HG03095 (cell line): ENCODE data around the gene TBC1D9B.

ENCODE experiments used
- ATAC-seq: cut with Tn5 transposase; IDR thresholded peaks from one replicate; pipeline ENCODE4 v1.9.1; 2021; ENCODE audit warnings: moderate library complexity; ENCODE audit not compliant: unreplicated experiment

TBC1D9B gene

DNA sequence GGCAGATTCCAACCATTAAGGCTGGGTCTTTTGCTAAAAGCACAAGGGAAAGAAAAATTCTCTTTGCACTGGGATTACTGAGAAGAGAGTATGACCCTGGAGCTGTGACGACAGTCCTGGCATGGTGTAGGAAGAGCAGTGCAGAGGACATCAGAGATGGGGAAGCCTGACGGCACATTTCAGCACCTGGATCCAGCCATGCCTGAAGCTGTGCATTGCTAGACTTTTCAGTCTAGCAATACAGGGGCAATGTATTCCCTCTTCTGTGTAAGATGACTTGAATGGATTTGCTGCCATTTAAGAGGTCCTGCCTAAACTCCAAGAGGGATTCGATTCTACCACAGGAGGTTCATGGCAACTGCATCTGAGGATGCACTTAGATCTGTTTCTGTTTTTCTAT, 36.7 kb downstream of the TBC1D9B start:
- no peak for ATAC-seq

DNA sequence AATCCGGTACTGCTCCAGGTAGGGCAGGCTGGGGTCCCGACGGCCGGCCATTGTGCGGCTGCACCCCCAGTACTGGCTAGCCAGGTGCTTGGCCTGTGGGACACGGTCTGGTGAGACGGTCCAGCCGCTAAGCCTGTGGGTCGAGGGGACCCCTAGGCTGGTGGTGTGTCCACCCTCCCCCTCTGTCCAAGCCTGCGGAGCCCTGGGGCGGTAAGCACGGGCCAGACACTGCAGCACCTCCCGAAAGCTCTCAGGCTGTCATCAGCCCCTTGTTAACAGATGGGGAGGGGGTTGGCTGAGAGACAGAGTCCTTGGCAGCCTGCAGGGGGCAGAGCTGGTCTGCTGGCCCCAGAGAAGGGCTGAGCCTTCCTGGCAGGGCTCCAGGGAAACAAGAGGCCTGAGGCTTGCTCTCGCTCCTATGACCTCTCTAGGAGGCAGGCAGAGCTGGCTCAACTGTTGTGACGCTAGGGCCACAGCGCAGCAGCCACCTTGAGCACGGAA, 37.2 kb downstream of the TBC1D9B start:
- ATAC-seq, result no peak

DNA sequence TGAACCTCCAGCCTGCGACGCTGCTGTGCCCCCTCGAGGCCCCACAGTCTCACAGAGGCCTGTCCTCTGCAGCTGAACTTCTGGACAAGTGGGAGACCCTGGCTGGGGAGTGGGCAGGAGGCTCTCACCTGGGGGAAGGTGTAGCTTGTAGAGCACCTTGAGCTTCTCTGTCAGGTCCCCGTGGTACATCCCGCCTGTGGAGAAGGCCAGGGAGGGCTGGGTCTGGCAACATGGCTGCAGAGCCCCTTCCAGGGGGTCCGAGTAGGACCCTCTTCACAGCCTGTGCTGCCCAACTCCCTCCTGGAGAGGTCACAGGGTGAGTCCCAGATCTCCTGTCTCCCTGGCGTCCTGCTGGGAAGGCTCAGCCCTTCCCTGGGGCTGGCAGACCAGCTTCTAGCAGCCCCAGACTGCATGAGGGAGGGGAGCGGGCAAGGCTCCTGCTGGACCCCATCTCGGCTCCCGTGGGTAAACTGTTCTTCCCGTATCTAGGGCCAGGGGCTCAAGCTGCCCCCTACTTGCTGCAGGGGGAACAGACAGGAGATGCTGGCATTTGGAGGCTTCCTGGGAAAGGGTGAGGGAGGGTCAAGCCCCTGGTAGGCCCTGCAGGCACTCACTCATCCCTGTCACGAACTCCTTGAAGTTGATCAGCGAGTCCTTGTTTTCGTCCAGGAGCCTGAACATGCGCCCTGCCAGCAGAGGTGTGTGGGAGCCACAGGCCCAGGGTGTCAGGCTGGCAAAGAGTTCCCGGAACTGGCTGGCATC, 37.9 kb downstream of the TBC1D9B start:
- ATAC-seq, result no peak

DNA sequence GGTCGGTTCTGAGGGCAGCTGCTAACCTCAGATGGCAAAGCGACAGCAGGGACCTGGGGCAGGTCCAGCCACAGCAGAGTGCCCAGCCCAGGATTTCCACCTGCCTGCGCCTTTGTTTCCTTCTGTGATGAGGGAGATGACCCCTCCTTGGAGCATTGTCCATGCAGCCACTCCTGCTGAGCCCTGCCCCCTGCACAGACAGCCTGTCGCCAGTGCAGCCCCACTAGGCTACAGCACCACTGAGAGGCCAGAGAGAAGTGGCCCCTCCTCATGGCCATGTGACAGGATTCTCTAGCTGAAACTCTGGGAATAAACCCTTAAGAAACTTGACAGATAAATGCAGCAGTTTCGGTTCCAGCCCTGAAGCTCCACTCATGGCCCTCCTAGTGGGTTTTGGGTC, 38.6 kb downstream of the TBC1D9B start:
- ATAC-seq, result no peak

DNA sequence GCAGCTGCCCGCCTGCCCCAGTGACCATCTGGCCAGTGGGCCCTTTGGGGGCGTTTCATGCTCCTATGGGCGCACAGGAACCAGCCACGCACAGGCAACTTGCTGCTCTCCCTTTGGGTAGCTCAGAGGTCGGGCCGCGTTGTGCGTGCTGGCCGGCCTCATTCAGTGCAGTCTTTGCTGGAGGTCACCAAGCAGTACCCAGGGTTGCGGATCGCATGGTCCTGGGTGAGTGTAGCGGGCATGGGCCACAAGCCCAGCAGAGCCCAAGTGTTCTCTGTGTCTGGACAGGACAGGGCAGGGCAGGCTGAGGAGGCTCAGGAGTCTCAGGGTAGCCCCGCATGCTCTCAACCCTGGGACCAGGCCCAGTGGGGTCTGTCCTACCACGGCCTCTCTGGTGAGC, 39.2 kb downstream of the TBC1D9B start:
- no peak for ATAC-seq

DNA sequence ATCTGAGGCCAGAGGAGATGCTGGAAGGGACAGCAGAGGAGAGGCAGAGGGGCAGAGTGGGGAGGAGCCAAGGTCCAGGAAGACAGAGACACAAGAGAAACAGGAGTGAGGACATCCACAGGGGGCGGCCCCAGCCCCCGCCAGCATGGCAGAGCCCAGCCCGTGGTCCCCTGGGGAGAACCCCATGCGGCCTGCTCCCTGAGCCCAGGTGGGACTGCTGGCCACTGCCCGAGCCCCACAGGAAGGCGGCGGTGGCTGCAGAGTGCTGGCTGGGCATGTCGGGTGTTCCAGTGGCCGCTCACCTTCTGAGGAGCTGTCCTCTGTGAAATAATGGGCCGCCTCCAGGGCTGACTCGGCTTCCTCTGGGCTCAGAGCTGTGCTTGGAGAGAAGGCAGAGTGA, 40.2 kb downstream of the TBC1D9B start:
- ATAC-seq, result no peak

DNA sequence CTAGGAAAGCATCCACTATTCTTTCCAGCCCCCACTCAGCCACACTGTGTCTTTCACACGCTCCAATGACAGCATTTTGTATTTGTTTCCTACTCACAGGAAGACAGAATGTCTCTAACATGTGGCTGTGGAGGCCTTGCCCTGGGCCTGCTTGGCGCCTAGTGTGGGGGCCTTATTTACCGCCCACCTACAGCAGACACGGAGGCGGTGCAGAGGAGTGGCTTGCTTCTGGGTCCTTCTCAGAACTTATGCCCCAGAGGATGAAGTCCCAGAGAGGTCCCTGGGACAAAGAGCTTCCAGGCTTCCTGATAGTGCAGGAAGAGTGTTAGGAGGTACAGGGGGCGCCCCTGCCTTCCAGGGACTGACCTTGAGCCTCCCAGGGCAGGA, 40.6 kb downstream of the TBC1D9B start:
- no peak for ATAC-seq

DNA sequence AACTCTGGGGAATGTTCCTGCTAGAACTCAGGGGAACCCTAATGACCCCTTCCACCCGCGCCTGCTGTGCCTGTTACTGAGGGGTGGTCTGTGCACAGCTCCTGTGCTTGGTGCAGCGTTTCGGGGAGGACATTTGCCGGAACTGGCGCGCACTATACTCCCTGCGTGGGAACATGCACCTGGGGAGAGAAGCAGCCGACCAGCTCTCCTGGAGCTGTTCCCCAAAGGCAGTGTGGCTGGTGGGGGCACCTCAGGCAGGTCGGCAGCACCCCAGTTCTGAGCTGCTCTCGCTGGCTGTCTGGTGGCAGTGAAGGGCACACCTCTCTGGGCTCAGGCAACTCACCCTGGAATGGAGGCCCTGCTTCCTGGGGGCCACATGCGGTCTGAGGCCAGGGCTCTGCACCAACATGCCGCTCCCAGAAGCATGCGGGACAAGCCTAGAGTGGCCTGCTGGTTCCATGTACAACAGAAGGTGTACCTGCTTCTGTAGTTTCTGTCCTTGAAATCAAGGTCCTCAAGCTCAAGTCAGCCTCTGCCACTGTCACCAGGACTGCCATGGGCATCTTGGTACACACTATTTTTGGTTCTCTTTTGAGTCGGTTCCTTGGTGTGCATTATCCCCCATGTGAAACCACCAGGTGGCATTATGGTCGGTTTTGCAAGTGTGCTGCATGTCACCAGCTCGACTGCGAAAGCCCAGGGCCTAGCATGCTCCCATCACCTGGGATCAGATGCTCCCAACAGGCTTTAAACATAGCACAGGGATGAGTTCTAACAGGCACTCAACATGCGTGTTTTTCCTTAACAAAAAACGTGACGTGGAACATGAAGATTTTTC, 41.2 kb downstream of the TBC1D9B start:
- no peak for ATAC-seq

DNA sequence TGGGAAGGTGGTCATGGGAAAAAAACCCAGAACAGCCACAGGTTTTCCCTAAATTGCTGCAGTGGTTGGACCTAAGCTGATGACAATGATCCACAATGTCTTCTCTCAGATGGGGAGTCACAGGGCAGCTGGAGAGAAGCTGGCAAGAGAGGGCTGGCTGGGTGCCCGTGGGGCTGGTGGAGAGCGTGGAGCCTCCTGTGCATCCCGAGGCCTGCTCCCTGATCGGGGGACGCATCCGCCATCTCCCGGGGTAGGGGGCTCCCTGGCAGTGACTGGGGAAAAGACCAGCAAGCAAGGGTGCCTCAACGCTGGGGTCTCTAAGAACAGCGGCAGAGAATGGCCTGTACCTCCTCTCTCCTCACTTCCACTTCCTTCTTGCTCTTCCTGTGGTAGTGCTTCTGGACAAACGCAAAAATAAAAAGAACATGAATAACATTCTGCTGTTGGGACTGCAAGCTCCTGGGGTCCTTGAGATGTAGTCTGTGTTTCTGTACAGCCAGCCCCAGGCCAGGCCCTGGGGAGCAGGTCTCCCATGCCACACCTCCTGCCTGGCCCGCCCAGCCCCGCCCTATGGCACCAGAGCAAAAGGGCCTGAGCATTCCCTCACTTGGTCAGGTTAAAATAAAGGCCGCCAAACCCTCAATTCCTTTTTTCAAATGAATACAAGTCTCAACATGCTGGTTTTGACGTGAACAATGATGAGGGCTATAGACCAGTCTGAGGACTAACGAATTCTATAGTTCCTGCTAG, 42.0 kb downstream of the TBC1D9B start:
- ATAC-seq, result no peak

DNA sequence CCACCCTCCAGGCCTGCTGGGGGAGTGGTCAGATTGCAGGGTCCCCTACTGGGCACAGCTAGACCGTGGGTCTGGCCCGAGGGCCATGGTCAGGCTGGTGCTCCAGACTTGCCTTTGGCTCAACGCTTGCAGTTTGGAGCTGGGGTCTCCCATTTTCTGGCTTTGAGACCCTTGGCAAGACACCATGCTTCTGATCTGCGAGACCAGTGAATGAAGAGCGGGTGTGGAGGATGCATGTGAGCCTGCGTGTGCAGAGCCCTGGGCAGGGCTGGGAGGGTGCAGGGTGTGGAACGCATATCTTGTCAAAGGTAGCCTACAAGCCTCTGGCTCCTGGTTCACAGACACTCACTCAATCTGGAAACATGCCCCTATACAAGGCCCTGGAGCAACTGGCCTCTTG, 43.0 kb downstream of the TBC1D9B start:
- no peak for ATAC-seq

DNA sequence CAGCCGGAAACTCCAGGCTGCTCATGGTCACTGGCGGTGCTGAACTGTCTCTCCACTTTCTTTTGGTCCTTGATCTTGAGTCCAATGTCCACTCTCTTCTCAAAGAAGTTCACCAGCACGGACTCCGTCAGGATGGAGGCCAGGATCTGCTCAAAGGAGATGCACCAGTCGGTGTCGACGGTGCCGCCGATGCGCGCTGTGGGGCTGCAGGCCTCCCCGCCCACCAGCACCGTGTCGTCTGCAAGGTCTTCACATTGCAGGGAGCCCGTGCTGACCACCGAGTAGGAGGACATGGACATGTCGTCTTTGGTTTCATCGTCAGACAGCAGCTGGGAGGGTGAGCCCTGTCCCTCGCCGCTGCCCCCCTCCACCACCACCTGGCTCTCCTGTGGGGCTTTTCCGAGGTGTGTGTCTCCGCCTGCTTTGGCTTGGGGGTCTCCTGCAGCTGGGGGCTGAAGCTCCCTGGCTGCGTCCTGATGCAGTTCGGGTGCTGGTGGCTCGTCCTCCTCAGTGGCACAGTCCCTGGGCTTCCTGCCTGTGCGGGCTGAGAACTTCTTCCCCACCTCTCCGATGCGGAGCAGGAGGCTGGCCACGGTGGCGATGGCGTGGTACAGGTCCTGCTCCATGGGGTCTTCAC, 44.1 kb downstream of the TBC1D9B start:
- no peak for ATAC-seq

DNA sequence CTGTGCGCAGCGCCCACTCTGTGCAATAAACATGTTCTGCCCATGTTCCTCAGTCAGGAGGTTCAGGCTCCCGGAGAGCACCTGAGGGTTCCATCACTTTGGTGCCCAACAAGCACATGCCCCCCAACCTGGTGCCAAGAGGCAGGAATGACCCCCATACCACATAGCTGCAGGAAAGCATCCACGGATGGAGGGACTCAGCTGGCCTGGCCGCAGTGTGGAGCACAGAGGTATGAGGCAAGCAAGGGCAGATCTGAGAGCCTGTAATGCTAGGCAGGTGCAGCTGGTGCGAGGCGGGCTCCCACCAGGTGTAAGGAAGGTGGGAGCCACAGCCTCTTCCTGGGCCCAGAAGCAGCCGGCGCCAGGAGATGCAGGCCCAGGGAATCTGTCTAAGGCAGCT, 44.8 kb downstream of the TBC1D9B start:
- ATAC-seq, result no peak

DNA sequence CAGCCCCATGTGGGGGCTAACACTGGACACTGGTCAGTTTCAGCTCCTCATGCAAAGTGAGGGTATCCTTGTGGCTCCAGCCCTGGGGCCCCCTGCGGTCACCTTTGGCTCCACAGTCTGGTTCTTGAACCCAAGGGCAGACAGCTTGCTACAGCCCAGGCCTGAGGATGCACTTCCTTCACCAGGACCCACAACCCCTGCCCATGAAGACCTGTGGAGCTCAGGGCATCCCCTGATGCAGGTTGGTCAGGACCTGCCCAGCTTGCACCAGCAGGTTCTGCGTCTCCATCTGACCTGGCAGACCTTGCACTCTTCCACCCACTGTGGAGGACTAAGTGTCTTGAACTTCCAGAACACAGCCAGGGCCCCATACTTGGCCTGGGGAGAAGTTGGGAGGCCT, 45.4 kb downstream of the TBC1D9B start:
- no peak for ATAC-seq

DNA sequence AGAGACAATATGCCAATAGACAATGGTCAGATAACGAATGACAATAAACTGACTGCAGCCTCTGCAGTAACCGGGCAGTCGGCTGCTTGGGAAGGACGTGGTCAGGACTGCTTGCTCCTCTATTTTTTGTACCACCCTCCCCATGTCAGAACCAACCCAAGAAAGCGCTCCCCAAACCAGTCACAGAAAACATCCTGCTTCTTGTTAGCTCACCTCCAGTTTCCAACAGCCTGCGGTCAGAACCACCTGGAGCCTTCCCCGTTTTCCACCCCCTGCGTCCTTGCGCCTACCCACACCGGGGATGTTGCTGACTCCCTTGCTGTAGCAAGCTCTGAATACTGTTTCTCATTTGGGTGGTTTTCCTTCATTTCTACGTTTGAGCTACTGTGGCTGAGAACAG, 47.4 kb downstream of the TBC1D9B start:
- ATAC-seq, result no peak

DNA sequence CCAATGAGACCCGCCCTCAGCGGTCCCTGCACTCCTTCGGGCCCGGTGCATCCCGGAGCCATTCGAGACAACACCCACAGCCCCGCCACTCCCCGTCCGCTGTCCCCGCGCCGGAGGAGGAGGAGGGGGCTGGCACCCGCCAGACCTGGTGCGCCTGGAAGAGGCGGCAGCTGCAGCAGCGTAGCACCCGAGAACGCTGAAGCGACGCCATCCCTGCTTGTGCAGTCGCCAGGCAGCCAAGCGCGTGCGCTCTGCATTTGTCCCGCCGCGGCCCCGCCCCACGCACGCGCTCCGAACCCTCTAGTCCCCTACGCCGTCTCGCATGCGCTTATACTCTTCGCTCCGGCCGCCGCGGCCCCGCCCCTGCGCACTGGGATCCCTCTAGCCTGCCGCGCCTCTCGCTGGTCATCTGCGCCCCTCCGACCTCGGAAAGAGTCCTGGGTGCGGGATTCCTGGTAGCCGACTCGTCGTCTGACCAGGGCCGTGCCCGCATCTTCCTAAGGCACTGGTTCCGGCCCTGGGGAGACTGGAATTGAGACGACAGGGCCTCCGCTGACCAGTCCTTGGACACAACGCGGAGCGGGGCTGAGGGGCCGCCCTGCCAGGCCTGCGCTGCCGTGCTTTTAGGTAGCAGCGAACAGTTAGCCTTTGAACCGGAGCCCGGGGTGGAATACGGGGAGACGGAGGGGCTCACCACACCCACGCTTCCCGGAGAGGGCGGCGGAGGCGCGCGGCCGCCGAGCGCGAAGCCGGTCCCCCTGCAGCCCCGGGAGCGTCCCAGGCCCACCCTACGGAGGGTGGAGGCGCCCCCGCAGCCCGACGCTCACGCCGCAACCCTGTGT, 48.9 kb downstream of the TBC1D9B start, which contains the start of gene MRNIP:
MRNIP (minus strand) TSS at position 232 of the 842 bp plus-strand sequence; CDS start at position 211, 21 bp downstream.
- ATAC-seq, result peak; percentile 95

DNA sequence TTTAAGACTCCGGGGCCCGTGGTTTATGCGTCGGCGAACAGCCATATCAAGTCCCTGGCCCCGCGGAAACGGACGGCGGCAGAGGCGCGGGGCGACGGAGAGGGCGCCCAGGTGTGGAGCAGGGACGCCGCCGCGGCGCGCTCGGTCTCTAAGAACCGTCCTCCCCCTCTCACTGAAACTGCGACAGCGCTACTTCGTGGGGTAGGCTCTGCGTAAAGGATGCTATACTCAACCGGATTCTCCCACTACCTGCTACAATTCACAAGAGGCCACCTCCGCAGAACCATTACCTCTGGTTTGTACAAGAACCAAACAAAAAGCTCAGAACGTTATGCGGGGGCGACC, 49.5 kb downstream of the TBC1D9B start:
- ATAC-seq, result peak; percentile 42

DNA sequence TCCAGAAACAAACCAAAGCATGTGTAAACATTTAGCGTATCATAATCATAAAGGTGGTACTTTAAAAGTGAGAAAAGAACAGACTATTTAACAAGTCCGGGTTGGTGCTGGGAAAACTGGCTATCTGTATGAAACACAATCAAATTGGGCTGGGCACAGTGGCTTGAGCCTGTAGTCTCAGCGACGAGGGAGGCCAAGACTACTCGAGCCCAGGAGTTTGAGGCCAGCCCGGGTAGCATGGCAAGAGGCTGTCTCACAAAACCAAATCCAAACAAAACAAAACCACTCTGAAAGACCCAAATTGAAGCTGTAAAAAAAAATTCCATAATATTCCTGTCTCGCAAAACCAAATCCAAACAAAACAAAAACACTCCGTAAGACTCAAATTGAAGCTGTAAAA, 53.3 kb downstream of the TBC1D9B start:
- ATAC-seq, result no peak

DNA sequence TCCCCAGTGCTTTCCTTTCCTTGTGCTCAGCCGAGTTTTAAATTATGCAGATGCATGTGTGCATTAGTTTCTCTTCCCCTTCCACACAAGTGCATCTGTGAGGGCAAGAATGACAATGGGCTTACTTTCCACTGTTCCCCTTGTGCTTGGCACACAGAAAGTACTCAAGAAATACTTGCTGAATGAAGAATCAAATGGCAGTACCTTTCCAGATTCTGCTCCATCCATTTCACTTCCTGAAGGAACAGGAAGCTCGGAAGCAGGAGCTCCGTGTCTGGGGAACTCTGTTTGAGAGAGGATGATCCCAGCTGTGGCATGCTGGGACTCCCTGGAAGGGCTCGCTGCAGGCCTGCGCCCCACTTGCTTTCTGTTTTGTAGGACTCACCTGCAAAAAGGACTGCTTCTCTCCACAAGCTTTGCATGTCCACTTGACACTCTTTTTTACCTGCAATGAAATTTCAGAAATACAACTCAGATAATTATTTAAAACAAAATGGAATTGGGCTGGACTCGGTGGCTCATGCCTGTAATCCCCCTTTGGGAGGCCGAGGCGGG, 54.6 kb downstream of the TBC1D9B start:
- ATAC-seq, result peak; percentile 89

DNA sequence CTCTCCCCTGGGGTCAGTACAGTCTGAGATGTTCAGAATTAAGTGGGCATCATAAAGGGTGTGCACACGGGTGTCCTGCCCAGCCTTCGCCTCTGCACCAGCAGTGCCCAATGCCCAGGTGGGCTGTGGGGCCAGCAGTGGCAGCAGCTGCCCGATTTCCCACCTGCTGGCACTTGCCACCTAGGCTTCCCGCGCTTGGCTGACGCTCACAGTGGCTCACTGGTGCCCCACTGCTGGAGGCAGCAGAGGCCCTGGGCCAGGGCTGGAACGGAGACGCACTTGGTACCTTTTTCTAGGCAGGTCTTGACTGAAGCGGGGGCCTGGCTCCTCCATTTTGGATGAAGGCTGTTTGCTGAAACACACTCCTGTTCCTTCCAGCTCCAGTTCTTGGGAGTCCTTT, 66.1 kb downstream of the TBC1D9B start:
- ATAC-seq, result no peak

DNA sequence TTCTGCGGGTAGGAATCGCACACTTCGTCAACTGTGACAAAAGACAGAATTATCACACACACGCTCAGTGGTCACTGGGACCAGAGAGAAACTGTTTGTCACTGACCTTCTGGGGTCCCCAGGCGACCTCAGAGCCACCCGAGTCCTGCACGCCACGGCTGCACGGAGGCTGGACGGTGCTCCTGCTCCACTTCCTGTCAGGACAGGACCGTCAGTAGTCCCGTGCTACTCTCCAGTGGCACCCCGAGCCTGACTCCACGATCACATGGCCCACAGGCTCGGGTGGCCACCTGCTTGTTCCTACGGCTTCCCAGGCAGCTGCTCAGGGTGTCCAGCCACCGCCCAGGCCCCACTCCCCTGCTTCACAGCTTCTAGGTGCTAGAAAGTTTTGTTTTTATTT, 66.9 kb downstream of the TBC1D9B start:
- no peak for ATAC-seq
